A549 (cell line): ENCODE data around the gene CYP1A2. TPM values are rescaled to one million over a fixed set of nuclear protein-coding genes. Genes with fewer than 3 reads are reported as not detected.

Experiments
- ATAC-seq, 2 experiments: fragments of 200-7000 bp in 1 of 2; fragments of >200 bp in 1 of 2; cut with Nextera tagmentation in 1 of 2; cut with Tn5 transposase in 1 of 2; 3 replicates each; pipeline versions ENCODE4 v1.8.0 to v1.9.1; 2018 to 2020; ENCODE audit warnings: mild to moderate bottlenecking in 1 of 2, moderate library complexity in 1 of 2
- CTCF ChIA-PET: fragments of 300-600 bp; sonication (Branson Sonifier 250); formaldehyde crosslinking; extraction: SDS; loops from one replicate; lab custom pipeline; 2021; ENCODE audit warnings: antibody characterized with exemption, inconsistent platforms; lab: Yijun Ruan, JAX
- POLR2A ChIA-PET: fragments of 350-600 bp; formaldehyde crosslinking; extraction: SDS; loops from one replicate; lab custom pipeline; 2021; ENCODE audit warnings: antibody characterized with exemption, inconsistent platforms; lab: Yijun Ruan, JAX
- DNase-seq, 2 experiments: peaks; one replicate each; pipeline versions ENCODE4 v3.0.0 to v3.0.0-alpha.2; 2011 to 2016; ENCODE audit warnings: low read depth in 1 of 2, low spot score in 1 of 2
- FAIRE-seq: peaks from 2 replicates; lab custom pipeline; 2011; peaks lifted over from hg19 to GRCh38; lab: Jason Lieb, UNC
- H3K27ac ChIP-seq, 2 experiments: fragments of >200 bp; sonication (Bioruptor Twin); formaldehyde crosslinking; 3 replicates each; pipeline ENCODE4 v1.5.1; 2016 to 2017
- H3K4me1 ChIP-seq: fragments of >200 bp; sonication (Bioruptor Twin); formaldehyde crosslinking; 3 replicates; pipeline ENCODE4 v1.6.1; 2016
- H3K4me2 ChIP-seq: fragments of >200 bp; sonication (Bioruptor Twin); formaldehyde crosslinking; 3 replicates; pipeline ENCODE4 v1.6.1; 2016
- H3K4me3 ChIP-seq: fragments of >200 bp; sonication (Bioruptor Twin); formaldehyde crosslinking; 3 replicates; pipeline ENCODE4 v1.5.1; 2016
- H3K9me3 ChIP-seq: fragments of >200 bp; sonication (Bioruptor Twin); formaldehyde crosslinking; 3 replicates; pipeline ENCODE4 v1.6.1; 2016
- BHLHE40 ChIP-seq: IDR thresholded peaks from 2 replicates; pipeline ENCODE4 v1.6.1; 2012; ENCODE audit warnings: low read depth, low read length, inconsistent platforms
- CBX8 ChIP-seq: fragments of 200-600 bp; sonication (generic); IDR thresholded peaks from 2 replicates; pipeline ENCODE4 v1.6.1; 2016
- FOSB ChIP-seq: fragments of 250-450 bp; sonication (Bioruptor Pico); IDR thresholded peaks from 2 replicates; pipeline ENCODE4 v1.5.0; 2020; ENCODE audit warnings: mild to moderate bottlenecking, moderate library complexity
- HDAC2 ChIP-seq: fragments of 200-600 bp; sonication (generic); IDR thresholded peaks from 2 replicates; pipeline ENCODE4 v1.6.1; 2016
- HOXB5 ChIP-seq: fragments of 250-450 bp; sonication (Bioruptor Pico); IDR thresholded peaks from 2 replicates; pipeline ENCODE4 v1.5.0; 2020; ENCODE audit warnings: mild to moderate bottlenecking, moderate library complexity
- POLR2A ChIP-seq: IDR thresholded peaks from 2 replicates; pipeline ENCODE4 v1.6.1; 2012; ENCODE audit warnings: mild to moderate bottlenecking, low read length
- RAD21 ChIP-seq, 2 experiments: fragments of >200 bp in 1 of 2; sonication (Bioruptor Twin) in 1 of 2; formaldehyde crosslinking in 1 of 2; IDR thresholded peaks in 1 of 2; conservative IDR thresholded peaks in 1 of 2; 2 replicates in 1 of 2; 3 replicates in 1 of 2; pipeline ENCODE4 v1.6.1; 2012 to 2018; ENCODE audit warnings: inconsistent platforms in 1 of 2
- RFX5 ChIP-seq: fragments of 450-650 bp; IDR thresholded peaks from 2 replicates; pipeline ENCODE4 v1.7.1; 2014; ENCODE audit warnings: antibody characterized with exemption, mild to moderate bottlenecking, moderate library complexity
- SREBF2 ChIP-seq: fragments of 450-650 bp; IDR thresholded peaks from 2 replicates; pipeline ENCODE4 v1.6.1; 2014; ENCODE audit warnings: mild to moderate bottlenecking, moderate library complexity
- TP53 ChIP-seq: fragments of 250-450 bp; sonication (Bioruptor Pico); IDR thresholded peaks from 2 replicates; pipeline ENCODE4 v1.5.0; 2021; ENCODE audit warnings: mild to moderate bottlenecking, moderate library complexity
- ZC3H11A ChIP-seq: fragments of 450-650 bp; IDR thresholded peaks from 2 replicates; pipeline ENCODE4 v1.6.1; 2014; ENCODE audit warnings: antibody characterized with exemption, mild to moderate bottlenecking
- ZNF302 ChIP-seq: fragments of 250-450 bp; sonication (Bioruptor Pico); IDR thresholded peaks from 2 replicates; pipeline ENCODE4 v1.9.0; 2021; ENCODE audit warnings: inconsistent platforms, mild to moderate bottlenecking, moderate library complexity
- ZSCAN20 ChIP-seq: fragments of 250-450 bp; sonication (Bioruptor Pico); IDR thresholded peaks from 2 replicates; pipeline ENCODE4 v1.8.0; 2022; ENCODE audit warnings: mild to moderate bottlenecking, moderate library complexity
- WGBS: methylation state at CpG from one replicate; pipeline ENCODE4 v1.1.6; 2017; ENCODE audit errors: missing lambda C conversion rate; 5-methylcytosine and 5-hydroxymethylcytosine counted together
- polyA plus RNA-seq, 4 experiments: library from polyadenylated mRNA; depleted of rRNA in 3 of 4; stranded (reverse); fragments of >200 nt; fragmentation: RNase III in 1 of 4; extraction: RNeasy Plus Mini Kit Qiagen cat#74134 plus additional on column Dnase treatment in 1 of 4; gene quantifications; 2 replicates in 3 of 4; 3 replicates in 1 of 4; pipeline ENCODE4 v1.2.3, GENCODE V29; 2011 to 2017
- TF ChIP-seq, protein P1 (sequence below): fragments of 250-450 bp; sonication (Bioruptor Pico); IDR thresholded peaks from 2 replicates; pipeline ENCODE4 v1.5.0; 2020; ENCODE audit warnings: low read depth, mild to moderate bottlenecking, moderate library complexity
- TF ChIP-seq, protein P2 (sequence below): fragments of 250-450 bp; sonication (Bioruptor Pico); IDR thresholded peaks from 2 replicates; pipeline ENCODE4 v1.5.0; 2021; ENCODE audit warnings: mild to moderate bottlenecking, moderate library complexity, borderline replicate concordance
- TF ChIP-seq, protein P3 (sequence below): fragments of >200 bp; sonication (Bioruptor Twin); formaldehyde crosslinking; IDR thresholded peaks from 3 replicates; pipeline ENCODE4 v1.6.1; 2016
- TF ChIP-seq, protein P4 (sequence below): fragments of >200 bp; sonication (Bioruptor Twin); formaldehyde crosslinking; IDR thresholded peaks from 2 replicates; pipeline ENCODE4 v1.6.1; 2016
- TF ChIP-seq, protein P5 (sequence below): IDR thresholded peaks from 2 replicates; pipeline ENCODE4 v1.6.1; 2012
- TF ChIP-seq, protein P6 (sequence below): fragments of 450-650 bp; IDR thresholded peaks from 2 replicates; pipeline ENCODE4 v1.6.1; 2014; ENCODE audit warnings: antibody characterized with exemption
- TF ChIP-seq, protein P7 (sequence below): fragments of 150-350 bp; IDR thresholded peaks from 2 replicates; pipeline ENCODE4 v1.6.1; 2014; ENCODE audit warnings: low read depth, mild to moderate bottlenecking, low read length

The CYP1A2 gene
- polyA plus RNA-seq, 2 of the 4 experiments (the other 2 are of a cell fraction), result not detected

DNA sequence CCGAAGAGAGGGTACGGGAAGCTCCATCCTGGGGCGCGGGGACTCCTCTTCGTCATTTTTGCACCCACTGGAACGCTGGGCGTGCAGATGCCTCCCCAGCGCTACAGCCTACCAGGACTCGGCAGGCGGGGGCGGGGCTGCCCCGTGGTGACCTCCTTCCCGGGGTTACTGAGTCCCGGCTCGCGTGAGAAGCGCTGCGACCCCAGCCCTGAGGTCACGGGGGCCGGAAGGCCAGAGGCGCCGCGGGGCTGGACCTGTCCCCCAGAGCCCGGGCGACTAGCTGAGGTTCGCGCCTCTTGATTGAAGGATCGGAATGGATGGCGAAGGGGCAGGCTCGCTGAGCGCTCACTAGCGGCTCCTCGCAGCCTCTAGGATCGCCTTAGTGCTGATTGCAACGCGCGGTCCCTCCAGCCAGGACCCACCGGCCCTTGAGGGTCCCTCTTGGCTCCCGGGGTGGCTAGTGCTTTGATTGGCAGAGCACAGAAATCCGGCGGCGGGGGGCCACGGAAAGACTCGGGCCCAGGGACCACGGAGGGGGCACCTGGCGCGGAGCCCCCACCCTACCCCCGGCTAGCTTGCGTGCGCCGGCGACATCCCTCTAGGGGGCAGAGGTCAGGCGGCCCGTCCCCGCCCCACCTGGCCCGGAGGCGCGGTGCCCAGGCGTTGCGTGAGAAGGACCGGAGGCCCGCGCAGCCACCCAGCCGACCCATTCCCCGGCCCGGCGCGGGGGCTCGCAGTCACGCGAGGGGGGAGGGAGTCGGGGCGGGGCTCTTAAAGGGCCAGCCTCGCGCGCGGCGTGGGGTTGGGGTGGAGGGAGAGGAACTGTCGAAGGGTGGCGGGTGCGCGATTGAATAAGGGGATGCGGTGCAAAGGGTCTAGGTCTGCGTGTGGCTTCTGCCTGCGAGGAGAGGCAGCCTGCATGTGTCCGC is 22.5 kb upstream of the CYP1A2 start:
- peaks cover 4% of the 10 kb centered on the region; the same call in 1 of the 3 replicates for H3K4me1 ChIP-seq
- DNase-seq (peak; percentile 13 to 35), ATAC-seq (peak; percentile 64 to 84), FAIRE-seq (no peak)
- POLR2A ChIA-PET, result no interaction called here
- peak overlapping the region; percentile 58 to 73; a peak in 5 of 6 replicates for H3K27ac ChIP-seq
- 51% methylated on average over 15 of the region's 86 CpGs for WGBS
- H3K9me3 ChIP-seq, result no peaks in the 10 kb centered on the region
- peak overlapping the region; percentile 46 for H3K4me3 ChIP-seq
- CTCF ChIA-PET, result interaction anchor here (0.8 to 2.9 kb wide), 4 partner anchors 11 to 94 kb away, joined by 3 to 11 read pairs (median 6); no protein-coding TSS in a partner anchor
- H3K4me2 ChIP-seq, result peak overlapping the region; percentile 92
- TF ChIP-seq, protein P1, sequence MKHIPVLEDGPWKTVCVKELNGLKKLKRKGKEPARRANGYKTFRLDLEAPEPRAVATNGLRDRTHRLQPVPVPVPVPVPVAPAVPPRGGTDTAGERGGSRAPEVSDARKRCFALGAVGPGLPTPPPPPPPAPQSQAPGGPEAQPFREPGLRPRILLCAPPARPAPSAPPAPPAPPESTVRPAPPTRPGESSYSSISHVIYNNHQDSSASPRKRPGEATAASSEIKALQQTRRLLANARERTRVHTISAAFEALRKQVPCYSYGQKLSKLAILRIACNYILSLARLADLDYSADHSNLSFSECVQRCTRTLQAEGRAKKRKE (CRISPR knock-in tag), result no peak
- no peak for TF ChIP-seq RFX5
- no peak for TF ChIP-seq HDAC2
- TF ChIP-seq TP53 (CRISPR knock-in tag), result no peak
- no peak for TF ChIP-seq POLR2A
- TF ChIP-seq, protein P2, sequence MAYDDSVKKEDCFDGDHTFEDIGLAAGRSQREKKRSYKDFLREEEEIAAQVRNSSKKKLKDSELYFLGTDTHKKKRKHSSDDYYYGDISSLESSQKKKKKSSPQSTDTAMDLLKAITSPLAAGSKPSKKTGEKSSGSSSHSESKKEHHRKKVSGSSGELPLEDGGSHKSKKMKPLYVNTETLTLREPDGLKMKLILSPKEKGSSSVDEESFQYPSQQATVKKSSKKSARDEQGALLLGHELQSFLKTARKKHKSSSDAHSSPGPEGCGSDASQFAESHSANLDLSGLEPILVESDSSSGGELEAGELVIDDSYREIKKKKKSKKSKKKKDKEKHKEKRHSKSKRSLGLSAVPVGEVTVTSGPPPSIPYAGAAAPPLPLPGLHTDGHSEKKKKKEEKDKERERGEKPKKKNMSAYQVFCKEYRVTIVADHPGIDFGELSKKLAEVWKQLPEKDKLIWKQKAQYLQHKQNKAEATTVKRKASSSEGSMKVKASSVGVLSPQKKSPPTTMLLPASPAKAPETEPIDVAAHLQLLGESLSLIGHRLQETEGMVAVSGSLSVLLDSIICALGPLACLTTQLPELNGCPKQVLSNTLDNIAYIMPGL (CRISPR knock-in tag), result no peak
- no peak for TF ChIP-seq ZC3H11A
- no peak for TF ChIP-seq CBX8
- TF ChIP-seq HOXB5 (CRISPR knock-in tag), result no peak
- TF ChIP-seq, protein P3, sequence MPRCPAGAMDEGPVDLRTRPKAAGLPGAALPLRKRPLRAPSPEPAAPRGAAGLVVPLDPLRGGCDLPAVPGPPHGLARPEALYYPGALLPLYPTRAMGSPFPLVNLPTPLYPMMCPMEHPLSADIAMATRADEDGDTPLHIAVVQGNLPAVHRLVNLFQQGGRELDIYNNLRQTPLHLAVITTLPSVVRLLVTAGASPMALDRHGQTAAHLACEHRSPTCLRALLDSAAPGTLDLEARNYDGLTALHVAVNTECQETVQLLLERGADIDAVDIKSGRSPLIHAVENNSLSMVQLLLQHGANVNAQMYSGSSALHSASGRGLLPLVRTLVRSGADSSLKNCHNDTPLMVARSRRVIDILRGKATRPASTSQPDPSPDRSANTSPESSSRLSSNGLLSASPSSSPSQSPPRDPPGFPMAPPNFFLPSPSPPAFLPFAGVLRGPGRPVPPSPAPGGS, result no peak
- TF ChIP-seq, protein P4, sequence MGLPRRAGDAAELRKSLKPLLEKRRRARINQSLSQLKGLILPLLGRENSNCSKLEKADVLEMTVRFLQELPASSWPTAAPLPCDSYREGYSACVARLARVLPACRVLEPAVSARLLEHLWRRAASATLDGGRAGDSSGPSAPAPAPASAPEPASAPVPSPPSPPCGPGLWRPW, result no peak
- no peak for TF ChIP-seq ZNF302 (CRISPR knock-in tag)
- TF ChIP-seq, protein P5, sequence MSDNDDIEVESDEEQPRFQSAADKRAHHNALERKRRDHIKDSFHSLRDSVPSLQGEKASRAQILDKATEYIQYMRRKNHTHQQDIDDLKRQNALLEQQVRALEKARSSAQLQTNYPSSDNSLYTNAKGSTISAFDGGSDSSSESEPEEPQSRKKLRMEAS, result no peak
- TF ChIP-seq FOSB, result no peak
- no peak for TF ChIP-seq RAD21 (conservative IDR thresholded peaks at IDR 0.05 in 1 of 2, IDR thresholded peaks at IDR 0.05 in 1 of 2)
- no peak for TF ChIP-seq BHLHE40
- no peak for TF ChIP-seq ZSCAN20 (CRISPR knock-in tag)
- no peak for TF ChIP-seq SREBF2
- TF ChIP-seq, protein P6, sequence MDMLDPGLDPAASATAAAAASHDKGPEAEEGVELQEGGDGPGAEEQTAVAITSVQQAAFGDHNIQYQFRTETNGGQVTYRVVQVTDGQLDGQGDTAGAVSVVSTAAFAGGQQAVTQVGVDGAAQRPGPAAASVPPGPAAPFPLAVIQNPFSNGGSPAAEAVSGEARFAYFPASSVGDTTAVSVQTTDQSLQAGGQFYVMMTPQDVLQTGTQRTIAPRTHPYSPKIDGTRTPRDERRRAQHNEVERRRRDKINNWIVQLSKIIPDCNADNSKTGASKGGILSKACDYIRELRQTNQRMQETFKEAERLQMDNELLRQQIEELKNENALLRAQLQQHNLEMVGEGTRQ, result no peak
- TF ChIP-seq, protein P7, sequence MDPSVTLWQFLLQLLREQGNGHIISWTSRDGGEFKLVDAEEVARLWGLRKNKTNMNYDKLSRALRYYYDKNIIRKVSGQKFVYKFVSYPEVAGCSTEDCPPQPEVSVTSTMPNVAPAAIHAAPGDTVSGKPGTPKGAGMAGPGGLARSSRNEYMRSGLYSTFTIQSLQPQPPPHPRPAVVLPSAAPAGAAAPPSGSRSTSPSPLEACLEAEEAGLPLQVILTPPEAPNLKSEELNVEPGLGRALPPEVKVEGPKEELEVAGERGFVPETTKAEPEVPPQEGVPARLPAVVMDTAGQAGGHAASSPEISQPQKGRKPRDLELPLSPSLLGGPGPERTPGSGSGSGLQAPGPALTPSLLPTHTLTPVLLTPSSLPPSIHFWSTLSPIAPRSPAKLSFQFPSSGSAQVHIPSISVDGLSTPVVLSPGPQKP, result no peak
